Smooth muscle cell of the umbilical artery (primary cell): ENCODE measurements around the gene SPATA31D4. TPM values are rescaled to one million over a fixed set of nuclear protein-coding genes. Genes with fewer than 3 reads are reported as not detected.

Source experiments
- total RNA-seq: library from RNA; depleted of rRNA; stranded (reverse); fragments of >200 nt; gene quantifications from 2 replicates; pipeline ENCODE4 v1.2.3, GENCODE V29; 2014

Gene SPATA31D4
- not detected in 2 replicates for total RNA-seq

DNA sequence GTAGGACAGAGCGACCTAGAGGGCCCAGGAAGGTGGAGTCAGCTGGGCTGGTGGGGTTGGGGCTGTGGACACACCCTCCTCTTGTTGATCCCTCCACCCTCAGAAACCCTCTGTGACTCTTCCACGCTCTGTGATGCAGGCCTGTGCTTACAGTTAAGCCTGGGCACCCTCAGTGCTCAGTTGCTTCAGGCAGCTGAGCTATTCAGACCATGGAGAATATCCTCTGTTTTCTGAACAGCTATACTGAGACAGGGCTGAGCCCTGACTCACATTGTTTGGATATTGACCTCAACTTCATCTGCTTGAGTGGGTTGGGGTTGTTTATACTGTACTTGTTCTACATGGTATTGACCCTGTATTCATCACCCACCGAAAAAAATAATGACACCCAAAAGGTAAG, at the start of gene SPATA31D4:
Gene SPATA31D4, plus strand, starts transcription at position 124 of the 400 bp plus-strand sequence. Its CDS starts 86 bp downstream, at position 210.

DNA sequence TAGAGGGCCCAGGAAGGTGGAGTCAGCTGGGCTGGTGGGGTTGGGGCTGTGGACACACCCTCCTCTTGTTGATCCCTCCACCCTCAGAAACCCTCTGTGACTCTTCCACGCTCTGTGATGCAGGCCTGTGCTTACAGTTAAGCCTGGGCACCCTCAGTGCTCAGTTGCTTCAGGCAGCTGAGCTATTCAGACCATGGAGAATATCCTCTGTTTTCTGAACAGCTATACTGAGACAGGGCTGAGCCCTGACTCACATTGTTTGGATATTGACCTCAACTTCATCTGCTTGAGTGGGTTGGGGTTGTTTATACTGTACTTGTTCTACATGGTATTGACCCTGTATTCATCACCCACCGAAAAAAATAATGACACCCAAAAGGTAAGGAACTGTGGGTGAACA, 15.2 kb downstream of the SPATA31D4 start, which contains the start of gene SPATA31D3:
Gene SPATA31D3, plus strand, starts transcription at position 108 of the 400 bp plus-strand sequence. Its CDS starts 86 bp downstream, at position 194.

Other genes with a start within 250 kb of the SPATA31D4 start
- gene TLE1, start 238.9 kb upstream of the SPATA31D4 start, total RNA-seq = 18.1 and 30.6 TPM in 2 replicates
- not detected in 2 replicates for gene SPATA31D3, start 15.1 kb downstream of the SPATA31D4 start, total RNA-seq
- gene SPATA31D1, start 60.3 kb downstream of the SPATA31D4 start, total RNA-seq = not detected in 2 replicates